SK-N-SH treated with all-trans-retinoic acid at 6 μM for 48 hours (cell line): Measurements from ENCODE around the gene TRPV4.

Experiments used
- ATAC-seq: fragments of 200-7000 bp; cut with Tn5 transposase; 3 replicates; pipeline ENCODE4 v1.9.1; 2020; ENCODE audit warnings: mild to moderate bottlenecking, moderate library complexity
- ARNTL ChIP-seq: fragments of 450-650 bp; formaldehyde crosslinking; IDR thresholded peaks from 2 replicates; pipeline ENCODE4 v1.5.0; 2020; ENCODE audit warnings: low read depth, mild to moderate bottlenecking, moderate library complexity, borderline replicate concordance
- BACH2 ChIP-seq: fragments of 250-450 bp; sonication (Bioruptor Pico); IDR thresholded peaks from 2 replicates; pipeline ENCODE4 v1.9.0; 2021; ENCODE audit warnings: mild to moderate bottlenecking, borderline replicate concordance
- CSDC2 ChIP-seq: fragments of 250-450 bp; sonication (Bioruptor Pico); IDR thresholded peaks from 2 replicates; pipeline ENCODE4 v1.5.0; 2020; ENCODE audit warnings: mild to moderate bottlenecking, moderate library complexity
- ESRRG ChIP-seq: fragments of 250-450 bp; sonication (Bioruptor Pico); IDR thresholded peaks from 2 replicates; pipeline ENCODE4 v1.6.1; 2021; ENCODE audit warnings: mild to moderate bottlenecking
- GLIS3 ChIP-seq: fragments of 250-450 bp; sonication (Bioruptor Pico); IDR thresholded peaks from 2 replicates; pipeline ENCODE4 v1.5.0; 2020; ENCODE audit warnings: mild to moderate bottlenecking, moderate library complexity
- ISL1 ChIP-seq: fragments of 250-450 bp; sonication (Bioruptor Pico); IDR thresholded peaks from 2 replicates; pipeline ENCODE4 v2.1.2; 2022; ENCODE audit warnings: mild to moderate bottlenecking, moderate library complexity
- OSR1 ChIP-seq: fragments of 250-450 bp; sonication (Bioruptor Pico); IDR thresholded peaks from 2 replicates; pipeline ENCODE4 v1.8.0; 2022; ENCODE audit warnings: moderate library complexity, mild to moderate bottlenecking, inconsistent platforms
- PPARA ChIP-seq: fragments of 250-450 bp; sonication (Bioruptor Pico); IDR thresholded peaks from 2 replicates; pipeline ENCODE4 v1.5.0; 2020; ENCODE audit warnings: mild to moderate bottlenecking, borderline replicate concordance
- RARB ChIP-seq: fragments of 250-450 bp; sonication (Bioruptor Pico); IDR thresholded peaks from 2 replicates; pipeline ENCODE4 v1.8.0; 2021; ENCODE audit warnings: mild to moderate bottlenecking, moderate library complexity
- SNAI2 ChIP-seq: fragments of 250-450 bp; sonication (Bioruptor Pico); IDR thresholded peaks from 2 replicates; pipeline ENCODE4 v1.5.0; 2020; ENCODE audit warnings: mild to moderate bottlenecking, moderate library complexity
- TCF4 ChIP-seq: fragments of 250-450 bp; sonication (Bioruptor Pico); IDR thresholded peaks from 2 replicates; pipeline ENCODE4 v1.8.0; 2021; ENCODE audit warnings: mild to moderate bottlenecking, moderate library complexity, borderline replicate concordance
- TOX ChIP-seq: fragments of 250-450 bp; sonication (Bioruptor Pico); IDR thresholded peaks from 2 replicates; pipeline ENCODE4 v1.8.0; 2021; ENCODE audit warnings: mild to moderate bottlenecking, moderate library complexity, borderline replicate concordance
- ZFP3 ChIP-seq: fragments of 250-450 bp; sonication (Bioruptor Pico); IDR thresholded peaks from 2 replicates; pipeline ENCODE4 v1.5.0; 2020; ENCODE audit warnings: mild to moderate bottlenecking, moderate library complexity
- ZFP30 ChIP-seq: fragments of 450-650 bp; formaldehyde crosslinking; IDR thresholded peaks from 2 replicates; pipeline ENCODE4 v1.5.0; 2022; ENCODE audit warnings: mild to moderate bottlenecking, moderate library complexity
- ZNF565 ChIP-seq: fragments of 450-650 bp; formaldehyde crosslinking; conservative IDR thresholded peaks from 2 replicates; pipeline ENCODE4 v1.5.0; 2020; ENCODE audit warnings: low read depth, mild to moderate bottlenecking, moderate library complexity
- ZNF8 ChIP-seq: fragments of 450-650 bp; formaldehyde crosslinking; IDR thresholded peaks from 2 replicates; pipeline ENCODE4 v1.5.0; 2020; ENCODE audit warnings: mild to moderate bottlenecking, moderate library complexity
- TF ChIP-seq, protein P1 (sequence below): fragments of 250-450 bp; sonication (Bioruptor Pico); IDR thresholded peaks from 2 replicates; pipeline ENCODE4 v1.5.1; 2020; ENCODE audit warnings: low read depth, mild to moderate bottlenecking, moderate library complexity
- TF ChIP-seq, protein P2 (sequence below): fragments of 250-450 bp; sonication (Bioruptor Pico); IDR thresholded peaks from 2 replicates; pipeline ENCODE4 v1.8.0; 2021; ENCODE audit warnings: low read depth, mild to moderate bottlenecking, moderate library complexity, borderline replicate concordance
- TF ChIP-seq, protein P3 (sequence below): fragments of 250-450 bp; sonication (Bioruptor Pico); IDR thresholded peaks from 2 replicates; pipeline ENCODE4 v1.5.0; 2020; ENCODE audit warnings: mild to moderate bottlenecking, moderate library complexity
- TF ChIP-seq, protein P4 (sequence below): fragments of 250-450 bp; sonication (Bioruptor Pico); IDR thresholded peaks from 2 replicates; pipeline ENCODE4 v1.5.1; 2021; ENCODE audit warnings: mild to moderate bottlenecking, moderate library complexity
- TF ChIP-seq, protein P5 (sequence below): fragments of 250-450 bp; sonication (Bioruptor Pico); IDR thresholded peaks from 2 replicates; pipeline ENCODE4 v1.8.0; 2020; ENCODE audit warnings: mild to moderate bottlenecking, moderate library complexity, borderline replicate concordance

Gene TRPV4

DNA sequence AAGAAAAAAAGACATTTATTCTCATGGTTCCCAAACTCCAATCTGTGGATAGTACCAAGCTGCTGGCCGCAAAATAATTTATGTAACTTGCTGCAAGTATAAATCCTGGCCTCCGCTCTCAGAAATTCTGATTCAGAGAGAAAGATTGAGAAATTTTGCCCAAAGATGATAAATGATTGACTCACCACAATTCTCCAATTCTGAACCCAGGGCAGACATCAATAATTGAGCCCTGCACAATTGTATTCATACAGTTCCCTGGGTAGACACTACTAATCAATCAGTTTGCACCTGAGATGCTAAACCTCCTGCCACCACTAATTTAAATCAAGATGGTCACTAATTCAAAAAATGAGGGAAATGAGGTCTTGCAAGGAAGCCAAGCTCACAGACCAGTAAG is 38.2 kb downstream of the TRPV4 start:
- ATAC-seq: no peak; the same call in 2 of the 3 replicates
- TF ChIP-seq OSR1 (CRISPR knock-in tag): no peak

DNA sequence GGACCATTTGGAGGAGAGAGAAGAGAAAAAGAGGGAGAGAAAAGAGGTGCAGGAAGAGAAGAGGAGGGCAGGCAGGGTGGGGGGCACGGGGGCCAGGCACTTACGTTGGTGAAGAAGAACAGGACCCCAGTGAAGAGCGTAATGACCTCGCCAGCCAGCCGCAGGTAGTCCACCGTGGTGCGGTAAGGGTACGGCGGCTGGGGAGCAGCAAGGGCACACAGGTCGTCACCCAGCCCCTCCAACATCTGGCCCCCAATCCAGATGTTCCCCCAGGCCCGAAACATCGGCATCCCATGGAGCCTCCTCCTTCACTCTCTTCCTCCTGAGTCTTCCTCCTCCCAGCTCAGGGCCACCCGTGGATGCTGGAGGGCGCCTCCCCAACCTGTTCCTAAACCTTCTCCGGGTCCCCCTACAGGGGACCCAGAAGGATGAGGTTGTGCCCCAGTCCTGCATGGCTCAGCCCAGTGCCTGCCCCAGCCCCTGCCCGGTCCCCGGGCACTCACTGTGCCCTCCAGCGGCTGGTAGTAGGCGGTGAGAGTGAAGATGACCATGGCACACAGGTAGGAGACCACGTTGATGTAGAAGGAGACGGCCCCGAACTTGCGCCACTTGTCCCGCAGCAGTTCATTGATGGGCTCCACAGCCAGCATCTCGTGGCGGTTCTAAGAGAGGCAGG is 39.2 kb downstream of the TRPV4 start:
- no peak for ATAC-seq
- TF ChIP-seq CSDC2 (CRISPR knock-in tag) (no peak), BACH2 (CRISPR knock-in tag) (no peak), GLIS3 (CRISPR knock-in tag) (no peak)

DNA sequence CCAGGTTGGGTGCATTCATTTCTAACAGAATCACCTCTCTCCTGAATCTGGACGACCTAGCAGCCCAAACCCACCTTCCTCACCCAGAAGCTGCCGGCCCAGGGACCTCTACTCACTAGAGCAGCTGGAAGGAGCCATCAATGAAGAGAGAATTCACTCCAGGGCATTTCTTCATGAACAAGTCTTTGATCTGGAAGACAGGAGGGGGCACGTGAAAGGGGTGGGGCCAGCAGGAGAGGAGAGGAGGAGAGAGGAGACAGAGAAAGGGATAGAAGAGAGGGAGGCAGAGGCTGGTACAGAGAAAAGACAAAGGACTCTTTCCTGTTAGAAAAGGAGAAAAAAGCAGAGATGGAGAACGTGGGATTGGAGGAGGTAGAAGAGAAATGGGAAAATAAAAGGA is 39.8 kb downstream of the TRPV4 start:
- TF ChIP-seq TCF4 (no peak), SNAI2 (CRISPR knock-in tag) (no peak), ISL1 (CRISPR knock-in tag) (no peak), ZFP30 (CRISPR knock-in tag) (no peak), RARB (CRISPR knock-in tag) (no peak), BACH2 (CRISPR knock-in tag) (no peak), TOX (no peak), ZNF8 (CRISPR knock-in tag) (no peak), ZFP3 (CRISPR knock-in tag) (no peak), PPARA (CRISPR knock-in tag) (no peak), ESRRG (CRISPR knock-in tag) (no peak), CSDC2 (CRISPR knock-in tag) (no peak)
- TF ChIP-seq, protein P1, sequence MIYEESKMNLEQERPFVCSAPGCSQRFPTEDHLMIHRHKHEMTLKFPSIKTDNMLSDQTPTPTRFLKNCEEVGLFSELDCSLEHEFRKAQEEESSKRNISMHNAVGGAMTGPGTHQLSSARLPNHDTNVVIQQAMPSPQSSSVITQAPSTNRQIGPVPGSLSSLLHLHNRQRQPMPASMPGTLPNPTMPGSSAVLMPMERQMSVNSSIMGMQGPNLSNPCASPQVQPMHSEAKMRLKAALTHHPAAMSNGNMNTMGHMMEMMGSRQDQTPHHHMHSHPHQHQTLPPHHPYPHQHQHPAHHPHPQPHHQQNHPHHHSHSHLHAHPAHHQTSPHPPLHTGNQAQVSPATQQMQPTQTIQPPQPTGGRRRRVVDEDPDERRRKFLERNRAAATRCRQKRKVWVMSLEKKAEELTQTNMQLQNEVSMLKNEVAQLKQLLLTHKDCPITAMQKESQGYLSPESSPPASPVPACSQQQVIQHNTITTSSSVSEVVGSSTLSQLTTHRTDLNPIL: no peak
- TF ChIP-seq, protein P2, sequence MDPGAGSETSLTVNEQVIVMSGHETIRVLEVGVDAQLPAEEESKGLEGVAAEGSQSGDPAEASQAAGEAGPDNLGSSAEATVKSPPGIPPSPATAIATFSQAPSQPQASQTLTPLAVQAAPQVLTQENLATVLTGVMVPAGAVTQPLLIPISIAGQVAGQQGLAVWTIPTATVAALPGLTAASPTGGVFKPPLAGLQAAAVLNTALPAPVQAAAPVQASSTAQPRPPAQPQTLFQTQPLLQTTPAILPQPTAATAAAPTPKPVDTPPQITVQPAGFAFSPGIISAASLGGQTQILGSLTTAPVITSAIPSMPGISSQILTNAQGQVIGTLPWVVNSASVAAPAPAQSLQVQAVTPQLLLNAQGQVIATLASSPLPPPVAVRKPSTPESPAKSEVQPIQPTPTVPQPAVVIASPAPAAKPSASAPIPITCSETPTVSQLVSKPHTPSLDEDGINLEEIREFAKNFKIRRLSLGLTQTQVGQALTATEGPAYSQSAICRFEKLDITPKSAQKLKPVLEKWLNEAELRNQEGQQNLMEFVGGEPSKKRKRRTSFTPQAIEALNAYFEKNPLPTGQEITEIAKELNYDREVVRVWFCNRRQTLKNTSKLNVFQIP: no peak
- ATAC-seq: no peak

DNA sequence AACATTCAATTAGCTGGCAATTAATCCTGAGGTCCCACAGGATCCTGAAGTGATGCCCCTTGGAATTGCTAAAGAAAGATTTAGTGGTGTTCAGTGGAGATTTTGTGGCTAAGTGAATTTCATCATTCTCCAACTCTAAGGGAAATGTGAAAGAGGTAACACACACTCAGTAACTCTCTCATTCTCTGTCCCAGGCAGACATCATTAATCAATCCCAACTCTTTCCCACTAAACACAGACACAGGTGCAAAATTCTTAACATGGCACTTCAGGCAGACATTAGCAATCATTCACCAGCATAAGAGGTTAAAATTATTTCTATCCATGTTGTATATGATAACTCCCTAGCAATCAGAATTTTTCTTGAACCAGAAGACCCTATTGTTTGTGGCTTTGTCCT is 40.2 kb downstream of the TRPV4 start:
- no peak for TF ChIP-seq TOX
- no peak for TF ChIP-seq ZNF565
- no peak for TF ChIP-seq BACH2 (CRISPR knock-in tag)
- TF ChIP-seq ESRRG (CRISPR knock-in tag): no peak
- TF ChIP-seq, protein P3, sequence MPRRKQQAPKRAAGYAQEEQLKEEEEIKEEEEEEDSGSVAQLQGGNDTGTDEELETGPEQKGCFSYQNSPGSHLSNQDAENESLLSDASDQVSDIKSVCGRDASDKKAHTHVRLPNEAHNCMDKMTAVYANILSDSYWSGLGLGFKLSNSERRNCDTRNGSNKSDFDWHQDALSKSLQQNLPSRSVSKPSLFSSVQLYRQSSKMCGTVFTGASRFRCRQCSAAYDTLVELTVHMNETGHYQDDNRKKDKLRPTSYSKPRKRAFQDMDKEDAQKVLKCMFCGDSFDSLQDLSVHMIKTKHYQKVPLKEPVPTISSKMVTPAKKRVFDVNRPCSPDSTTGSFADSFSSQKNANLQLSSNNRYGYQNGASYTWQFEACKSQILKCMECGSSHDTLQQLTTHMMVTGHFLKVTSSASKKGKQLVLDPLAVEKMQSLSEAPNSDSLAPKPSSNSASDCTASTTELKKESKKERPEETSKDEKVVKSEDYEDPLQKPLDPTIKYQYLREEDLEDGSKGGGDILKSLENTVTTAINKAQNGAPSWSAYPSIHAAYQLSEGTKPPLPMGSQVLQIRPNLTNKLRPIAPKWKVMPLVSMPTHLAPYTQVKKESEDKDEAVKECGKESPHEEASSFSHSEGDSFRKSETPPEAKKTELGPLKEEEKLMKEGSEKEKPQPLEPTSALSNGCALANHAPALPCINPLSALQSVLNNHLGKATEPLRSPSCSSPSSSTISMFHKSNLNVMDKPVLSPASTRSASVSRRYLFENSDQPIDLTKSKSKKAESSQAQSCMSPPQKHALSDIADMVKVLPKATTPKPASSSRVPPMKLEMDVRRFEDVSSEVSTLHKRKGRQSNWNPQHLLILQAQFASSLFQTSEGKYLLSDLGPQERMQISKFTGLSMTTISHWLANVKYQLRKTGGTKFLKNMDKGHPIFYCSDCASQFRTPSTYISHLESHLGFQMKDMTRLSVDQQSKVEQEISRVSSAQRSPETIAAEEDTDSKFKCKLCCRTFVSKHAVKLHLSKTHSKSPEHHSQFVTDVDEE (CRISPR knock-in tag): no peak
- TF ChIP-seq, protein P4, sequence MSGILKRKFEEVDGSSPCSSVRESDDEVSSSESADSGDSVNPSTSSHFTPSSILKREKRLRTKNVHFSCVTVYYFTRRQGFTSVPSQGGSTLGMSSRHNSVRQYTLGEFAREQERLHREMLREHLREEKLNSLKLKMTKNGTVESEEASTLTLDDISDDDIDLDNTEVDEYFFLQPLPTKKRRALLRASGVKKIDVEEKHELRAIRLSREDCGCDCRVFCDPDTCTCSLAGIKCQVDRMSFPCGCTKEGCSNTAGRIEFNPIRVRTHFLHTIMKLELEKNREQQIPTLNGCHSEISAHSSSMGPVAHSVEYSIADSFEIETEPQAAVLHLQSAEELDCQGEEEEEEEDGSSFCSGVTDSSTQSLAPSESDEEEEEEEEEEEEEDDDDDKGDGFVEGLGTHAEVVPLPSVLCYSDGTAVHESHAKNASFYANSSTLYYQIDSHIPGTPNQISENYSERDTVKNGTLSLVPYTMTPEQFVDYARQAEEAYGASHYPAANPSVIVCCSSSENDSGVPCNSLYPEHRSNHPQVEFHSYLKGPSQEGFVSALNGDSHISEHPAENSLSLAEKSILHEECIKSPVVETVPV (CRISPR knock-in tag): no peak
- no peak for ATAC-seq

DNA sequence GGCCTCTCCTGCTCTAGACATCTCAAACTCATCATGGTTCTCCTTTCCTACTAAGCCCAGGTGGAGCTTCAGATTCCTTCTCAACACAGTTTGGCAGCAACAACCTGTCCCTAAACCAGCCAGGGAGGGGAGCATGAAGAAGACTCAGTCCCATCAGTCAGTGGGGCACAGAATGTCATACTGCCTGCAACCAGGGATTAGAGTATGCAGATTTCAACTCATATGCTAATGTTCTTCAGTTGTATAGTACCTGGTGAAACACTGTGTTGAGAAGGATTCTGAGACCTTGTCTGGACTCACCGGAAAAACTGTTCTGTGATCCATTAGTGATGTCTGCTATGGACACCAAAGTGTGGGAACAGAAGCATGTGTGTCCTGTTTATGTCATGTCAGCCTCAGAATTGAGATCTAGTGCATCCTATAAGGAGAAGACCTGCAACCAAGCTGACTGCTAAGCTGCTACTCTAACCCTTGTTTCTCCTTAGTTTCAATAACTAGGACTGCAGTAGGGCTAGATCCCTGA is 43.6 kb downstream of the TRPV4 start:
- TF ChIP-seq ZFP3 (CRISPR knock-in tag): no peak
- TF ChIP-seq ESRRG (CRISPR knock-in tag): no peak
- TF ChIP-seq PPARA (CRISPR knock-in tag): no peak
- no peak for TF ChIP-seq ISL1 (CRISPR knock-in tag)
- TF ChIP-seq, protein P3 (CRISPR knock-in tag): no peak
- no peak for TF ChIP-seq ARNTL (CRISPR knock-in tag)
- TF ChIP-seq, protein P5, sequence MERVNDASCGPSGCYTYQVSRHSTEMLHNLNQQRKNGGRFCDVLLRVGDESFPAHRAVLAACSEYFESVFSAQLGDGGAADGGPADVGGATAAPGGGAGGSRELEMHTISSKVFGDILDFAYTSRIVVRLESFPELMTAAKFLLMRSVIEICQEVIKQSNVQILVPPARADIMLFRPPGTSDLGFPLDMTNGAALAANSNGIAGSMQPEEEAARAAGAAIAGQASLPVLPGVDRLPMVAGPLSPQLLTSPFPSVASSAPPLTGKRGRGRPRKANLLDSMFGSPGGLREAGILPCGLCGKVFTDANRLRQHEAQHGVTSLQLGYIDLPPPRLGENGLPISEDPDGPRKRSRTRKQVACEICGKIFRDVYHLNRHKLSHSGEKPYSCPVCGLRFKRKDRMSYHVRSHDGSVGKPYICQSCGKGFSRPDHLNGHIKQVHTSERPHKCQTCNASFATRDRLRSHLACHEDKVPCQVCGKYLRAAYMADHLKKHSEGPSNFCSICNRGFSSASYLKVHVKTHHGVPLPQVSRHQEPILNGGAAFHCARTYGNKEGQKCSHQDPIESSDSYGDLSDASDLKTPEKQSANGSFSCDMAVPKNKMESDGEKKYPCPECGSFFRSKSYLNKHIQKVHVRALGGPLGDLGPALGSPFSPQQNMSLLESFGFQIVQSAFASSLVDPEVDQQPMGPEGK (CRISPR knock-in tag): no peak
- no peak for ATAC-seq
